PFSK-1 (cell line): ENCODE data around the gene GFM2.

Experiments
- FOXP2 ChIP-seq: optimal IDR thresholded peaks from 2 replicates; pipeline ENCODE3; 2011; ENCODE audit warnings: borderline replicate concordance, control low read depth, inconsistent platforms; ENCODE audit not compliant: insufficient read depth; ENCODE audit errors: extremely low read length, extremely low read depth
- SIN3A ChIP-seq: IDR thresholded peaks from 2 replicates; pipeline ENCODE4 v1.6.1; 2012; ENCODE audit warnings: mild to moderate bottlenecking, low read length, moderate library complexity, borderline replicate concordance; ENCODE audit not compliant: insufficient read depth

DNA sequence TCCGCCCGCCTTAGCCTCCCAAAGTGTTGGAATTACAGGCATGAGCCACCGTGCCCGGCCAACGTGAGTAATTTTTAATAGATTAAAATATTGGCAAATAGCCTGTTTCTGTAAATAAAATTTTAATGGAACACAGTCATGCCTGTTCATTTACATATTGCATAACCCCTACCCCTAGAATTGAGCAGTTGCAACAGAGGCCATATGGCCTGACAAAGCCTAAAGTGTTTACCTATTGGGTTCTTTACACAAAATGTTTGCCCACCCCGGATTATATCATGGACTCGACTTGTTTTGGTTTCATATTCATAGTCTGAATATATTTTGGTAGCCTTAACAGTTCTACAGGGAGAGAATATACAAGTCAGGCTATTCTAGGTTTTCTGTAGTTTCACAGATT is 5.4 kb upstream of the GFM2 start:
- TF ChIP-seq SIN3A (no peak), FOXP2 (no peak)
